AG04450 (cell line): ENCODE results near the gene SLC16A12. TPM values are rescaled to one million over a fixed set of nuclear protein-coding genes. Genes with fewer than 3 reads are reported as not detected.
A peak's percentile ranks its signal among the peaks of the same experiment; 100 is the strongest.
"Not testable (repeated sequence)": the region's sequence is repeated elsewhere in the genome, so short reads cannot be mapped to it uniquely, and the experiment has no call there.

Experiments used
- CTCF ChIA-PET: fragments of 300-600, 350-600 bp; formaldehyde crosslinking; extraction: SDS; loops from one replicate; lab custom pipeline; 2022; ENCODE audit warnings: antibody characterized with exemption, inconsistent platforms; lab: Charles Lee
- POLR2A ChIA-PET: fragments of 350-600 bp; formaldehyde crosslinking; extraction: SDS; loops from one replicate; lab custom pipeline; 2021; ENCODE audit warnings: antibody characterized with exemption, inconsistent platforms; lab: Yijun Ruan, JAX
- DNase-seq: peaks from one replicate; pipeline ENCODE4 v3.0.0-alpha.2; 2011; ENCODE audit warnings: low read depth, low spot score
- H3K27ac ChIP-seq: one replicate; pipeline ENCODE4 v1.5.1; 2012; ENCODE audit warnings: low read depth, low read length, control low read depth
- H3K27me3 ChIP-seq: one replicate; pipeline ENCODE4 v1.6.0; 2012; ENCODE audit warnings: low read length; ENCODE audit not compliant: control insufficient read depth, insufficient read depth
- H3K4me3 ChIP-seq: 2 replicates; pipeline ENCODE4 v1.5.1; 2011; ENCODE audit warnings: mild to moderate bottlenecking, low read depth, low read length, control low read depth
- H3K9me3 ChIP-seq: 2 replicates; pipeline ENCODE4 v1.5.1; 2012; ENCODE audit warnings: low read length; ENCODE audit not compliant: control insufficient read depth, insufficient read depth
- CTCF ChIP-seq: IDR thresholded peaks from 2 replicates; pipeline ENCODE4 v1.5.1; 2011; ENCODE audit warnings: low read depth, low read length, control low read depth, inconsistent platforms
- polyA plus RNA-seq: library from polyadenylated mRNA; depleted of rRNA; stranded (reverse); fragments of >200 nt; gene quantifications from 2 replicates; pipeline ENCODE4 v1.2.3, GENCODE V29; 2011

Gene SLC16A12
- polyA plus RNA-seq, 1 experiment = 1.5 TPM

GRCh38 chr10:89414146-89414878, 121.1 kb downstream of the SLC16A12 start, which contains the start of gene IFIT5:
TSS of gene IFIT5 (plus strand) at chr10:89414568. CDS start at chr10:89414799, 231 bp downstream.
- ChIA-PET POLR2A (interaction anchor here (1.0 to 1.3 kb wide), 3 partner anchors 21 to 86 kb away, joined by 3 to 6 read pairs (median 3); partner anchors contain the start of gene IFIT3), CTCF (interaction anchor here (0.5 to 2.0 kb wide), 5 partner anchors 22 to 197 kb away, joined by 3 to 7 read pairs (median 4); partner anchors contain the start of gene IFIT1)
- peak within 1 kb of the TSS; percentile 76 for H3K4me3 ChIP-seq
- no peak for DNase-seq
- H3K27ac ChIP-seq = peak within 1 kb of the TSS; percentile 85
- TF ChIP-seq CTCF = no peak
- H3K9me3 ChIP-seq = peaks cover 3% of the 10 kb centered on the region
- H3K27me3 ChIP-seq = no peaks in the 10 kb centered on the region

DNA sequence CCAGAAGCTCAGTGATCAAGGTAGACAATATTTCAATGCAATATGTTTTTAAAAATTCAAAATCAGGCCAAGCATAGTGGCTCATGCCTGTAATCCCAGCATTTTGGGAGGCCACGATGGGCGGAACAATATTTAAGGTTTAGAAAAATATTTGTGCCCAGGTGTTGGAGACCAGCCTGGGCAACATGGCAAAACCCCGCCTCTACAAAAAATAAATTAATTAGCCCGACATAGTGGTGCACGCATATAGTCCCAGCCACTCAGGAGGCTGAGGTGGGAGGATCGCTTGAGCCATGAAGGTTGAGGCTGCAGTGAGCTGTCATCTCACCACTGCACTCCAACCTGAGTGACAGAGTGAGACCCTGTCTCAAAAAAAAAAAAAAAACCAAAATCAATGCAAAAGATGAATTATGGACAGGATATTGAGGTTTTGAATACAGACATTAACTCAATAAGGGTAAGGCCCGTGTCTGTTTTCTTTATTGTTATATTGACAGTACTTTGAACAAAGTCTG, 121.9 kb downstream of the SLC16A12 start:
- Histone ChIP-seq H3K27ac (no peak overlapping the region), H3K27me3 (no peaks in the 10 kb centered on the region), H3K9me3 (peaks cover 3% of the 10 kb centered on the region), H3K4me3 (peak overlapping the region; percentile 76)
- POLR2A ChIA-PET = interaction anchor here (1.0 to 1.3 kb wide), 2 partner anchors 20 to 21 kb away, joined by 3 to 6 read pairs; no protein-coding TSS in a partner anchor
- no peak for TF ChIP-seq CTCF
- DNase-seq = no peak
- CTCF ChIA-PET = interaction anchor here (0.6 to 1.5 kb wide), 4 partner anchors 44 to 314 kb away, joined by 4 to 7 read pairs (median 4); no protein-coding TSS in a partner anchor

DNA sequence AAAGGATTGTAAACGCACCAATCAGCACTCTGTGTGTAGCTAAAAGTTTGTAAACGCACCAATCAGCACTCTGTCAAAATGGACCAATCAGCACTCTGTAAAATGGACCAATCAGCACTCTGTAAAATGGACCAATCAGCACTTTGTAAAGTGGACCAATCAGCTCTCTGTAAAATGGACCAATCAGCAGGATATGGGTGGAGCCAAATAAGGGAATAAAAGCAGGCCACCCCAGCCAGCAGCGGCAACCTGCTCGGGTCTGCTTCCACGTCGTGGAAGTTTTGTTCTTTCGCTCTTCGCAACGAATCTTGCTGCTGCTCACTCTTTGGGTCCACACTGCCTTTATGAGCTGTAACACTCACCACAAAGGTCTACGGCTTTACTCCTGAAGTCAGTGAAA, 123.1 kb downstream of the SLC16A12 start:
- H3K4me3 ChIP-seq, H3K9me3 ChIP-seq, DNase-seq, H3K27me3 ChIP-seq, POLR2A ChIA-PET, H3K27ac ChIP-seq: not testable (repeated sequence)
- CTCF ChIA-PET = interaction anchor here (1.5 kb wide), 1 partner anchor 315 kb away, joined by 4 read pairs; no protein-coding TSS in a partner anchor

DNA sequence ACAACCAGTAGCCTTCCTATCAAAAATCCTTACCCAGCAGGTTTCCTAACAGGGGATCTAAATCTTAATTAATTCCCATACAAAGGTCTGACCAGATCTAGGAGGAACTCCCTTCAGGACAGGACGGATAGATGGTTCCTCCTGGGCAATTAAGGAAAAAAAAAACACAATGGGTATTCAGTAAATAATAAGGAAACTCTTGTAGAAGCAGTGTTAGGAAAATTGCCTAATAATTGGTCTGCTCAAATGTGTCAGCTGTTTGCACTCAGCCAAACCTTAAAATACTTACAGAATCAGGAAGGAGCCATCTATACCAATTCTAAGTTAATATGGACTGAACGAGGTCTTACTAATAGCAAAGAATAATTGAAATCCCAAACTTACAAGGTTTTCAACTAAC, 124.3 kb downstream of the SLC16A12 start:
- POLR2A ChIA-PET, DNase-seq, H3K9me3 ChIP-seq, H3K4me3 ChIP-seq, H3K27me3 ChIP-seq, CTCF ChIA-PET, H3K27ac ChIP-seq: not testable (repeated sequence)

DNA sequence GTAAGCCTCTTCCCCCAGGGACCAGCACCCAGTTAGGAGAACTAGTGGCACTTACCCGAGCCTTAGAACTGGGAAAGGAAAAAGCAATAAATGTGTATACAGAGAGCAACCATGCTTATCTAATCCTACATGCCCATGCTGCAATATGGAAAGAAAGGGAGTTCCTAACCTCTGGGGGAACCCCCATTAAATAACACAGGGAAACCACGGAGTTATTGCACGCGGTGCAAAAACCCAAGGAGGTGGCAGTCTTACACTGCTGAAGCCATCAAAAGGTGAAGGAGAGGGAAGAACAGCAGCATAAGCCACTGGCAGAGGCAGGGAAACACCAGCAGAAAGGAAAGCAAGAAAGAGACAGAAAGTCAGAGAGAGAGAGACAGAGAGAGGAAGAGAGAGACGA, 124.8 kb downstream of the SLC16A12 start:
- H3K9me3 ChIP-seq, H3K27ac ChIP-seq, H3K4me3 ChIP-seq, DNase-seq, CTCF ChIA-PET, POLR2A ChIA-PET, H3K27me3 ChIP-seq: not testable (repeated sequence)

GRCh38 chr10:89409282-89409681, 126.1 kb downstream of the SLC16A12 start:
- DNase-seq, H3K27ac ChIP-seq, H3K27me3 ChIP-seq, H3K4me3 ChIP-seq, POLR2A ChIA-PET, H3K9me3 ChIP-seq: not testable (repeated sequence)
- CTCF ChIA-PET = interaction anchor here (0.5 kb wide), 1 partner anchor 41 kb away, joined by 3 read pairs; no protein-coding TSS in a partner anchor

- POLR2A ChIA-PET, H3K27me3 ChIP-seq, CTCF ChIA-PET, H3K9me3 ChIP-seq, H3K4me3 ChIP-seq, DNase-seq, H3K27ac ChIP-seq: not testable (repeated sequence)
Measured at GRCh38 chr10:89407792-89408191, 127.6 kb downstream of the SLC16A12 start.

DNA sequence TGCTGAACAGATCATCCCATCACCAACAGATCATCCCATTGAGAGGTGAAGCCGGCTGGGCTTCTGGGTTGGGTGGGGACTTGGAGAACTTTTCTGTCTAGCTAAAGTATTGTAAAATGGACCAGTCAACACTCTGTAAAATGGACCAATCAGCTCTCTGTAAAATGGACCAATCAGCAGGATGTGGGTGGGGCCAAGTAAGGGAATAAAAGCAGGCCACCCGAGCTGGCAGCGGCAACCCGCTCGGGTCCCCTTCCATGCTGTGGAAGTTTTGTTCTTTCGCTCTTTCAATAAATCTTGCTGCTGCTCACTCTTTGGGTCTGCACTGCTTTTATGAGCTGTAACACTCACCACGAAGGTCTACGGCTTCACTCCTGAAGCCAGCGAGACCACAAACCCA, 129.2 kb downstream of the SLC16A12 start:
- H3K4me3 ChIP-seq, DNase-seq, POLR2A ChIA-PET, H3K27ac ChIP-seq, H3K27me3 ChIP-seq, H3K9me3 ChIP-seq: not testable (repeated sequence)
- CTCF ChIA-PET = interaction anchor here (1.0 kb wide), 1 partner anchor 1460 kb away, joined by 3 read pairs; no protein-coding TSS in a partner anchor
